ENCODE measurements around the gene KDM6A. TPM values are rescaled to one million over a fixed set of nuclear protein-coding genes. Genes with fewer than 3 reads are reported as not detected.

Gene KDM6A
- total RNA-seq, 4 donors from 2014 or later = 25.9 to 51.0 (median 34.9) TPM

DNA sequence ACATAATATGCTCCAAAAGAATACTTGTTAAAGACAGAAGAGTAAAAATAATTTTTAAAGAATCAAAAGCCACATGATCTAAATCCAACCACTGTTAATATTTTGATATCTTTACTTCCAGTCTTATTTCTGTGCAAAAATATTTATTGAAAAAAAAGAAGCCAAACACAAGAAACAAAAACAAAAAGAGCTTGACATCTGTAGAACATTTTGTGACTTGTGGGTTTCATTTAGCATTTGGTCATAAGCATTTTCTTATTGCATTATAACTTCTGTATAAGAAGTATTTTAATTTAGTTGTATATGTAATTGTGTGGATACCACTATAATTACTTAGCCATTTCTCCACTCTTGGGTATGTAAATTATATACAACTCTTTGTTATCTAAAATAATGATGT lies 264.5 kb downstream of the KDM6A start:
- no peaks in the 10 kb centered on the region for H3K9me3 ChIP-seq
- H3K4me1 ChIP-seq = no peaks in the 10 kb centered on the region
- H3K27me3 ChIP-seq = no peaks in the 10 kb centered on the region
- no peak overlapping the region for H3K4me3 ChIP-seq
- no peak for DNase-seq (ENCODE audit: low spot score in 2 of 2)
- H3K27ac ChIP-seq = no peak overlapping the region
- H3K36me3 ChIP-seq = no peaks in the 10 kb centered on the region
- TF ChIP-seq EP300 (IDR thresholded peaks at IDR 0.05) (no peak), CTCF (IDR thresholded peaks at IDR 0.05) (no peak), POLR2A (IDR thresholded peaks at IDR 0.05) (no peak)

DNA sequence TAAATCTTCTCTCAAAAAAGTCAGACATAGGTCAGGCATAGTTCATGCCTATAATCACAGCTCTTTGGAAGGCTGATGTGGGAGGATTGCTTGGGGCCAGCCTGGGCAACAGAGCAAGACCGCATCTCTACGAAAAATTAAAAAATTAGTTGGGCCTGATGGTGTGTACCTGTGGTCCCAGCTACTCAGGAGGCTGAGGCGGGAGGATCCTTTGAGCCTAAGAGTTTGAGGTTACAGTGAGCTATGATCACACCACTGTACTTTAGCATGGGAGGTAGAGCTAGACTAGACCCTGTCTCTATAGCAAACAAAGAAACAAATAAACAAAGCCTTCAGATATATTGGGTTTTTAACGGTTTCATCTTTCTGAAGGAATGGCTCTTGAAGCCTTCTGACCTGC lies 265.5 kb downstream of the KDM6A start:
- Histone ChIP-seq H3K36me3 (no peaks in the 10 kb centered on the region), H3K27ac (no peak overlapping the region), H3K27me3 (no peaks in the 10 kb centered on the region), H3K4me3 (no peak overlapping the region), H3K9me3 (no peaks in the 10 kb centered on the region), H3K4me1 (no peaks in the 10 kb centered on the region)
- TF ChIP-seq POLR2A (IDR thresholded peaks at IDR 0.05) (no peak), EP300 (IDR thresholded peaks at IDR 0.05) (no peak), CTCF (IDR thresholded peaks at IDR 0.05) (no peak)
- WGBS, 2 donors = 90 to 97% methylated on average over 4 of the region's 4 CpGs
- DNase-seq (ENCODE audit: low spot score in 2 of 2) = no peak

DNA sequence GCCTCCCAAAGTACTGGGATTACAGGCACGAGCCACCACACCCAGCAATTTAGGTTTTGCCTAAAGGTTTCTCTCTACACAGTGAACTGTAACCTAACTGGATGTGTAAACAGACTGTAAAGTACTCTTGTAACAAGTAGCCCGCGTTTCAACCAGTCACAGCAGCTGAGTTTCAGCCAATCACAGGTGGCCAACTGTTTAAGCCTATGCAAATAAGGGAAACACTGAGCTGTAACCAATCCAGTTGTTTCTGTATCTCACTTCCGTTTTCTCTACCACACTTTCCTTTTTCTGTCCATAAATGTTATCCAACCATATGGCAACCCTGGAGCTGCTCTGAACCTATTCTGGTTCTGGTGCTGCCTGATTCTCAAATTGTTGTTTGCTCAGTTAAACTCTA lies 267.8 kb downstream of the KDM6A start:
- H3K27me3 ChIP-seq = no peaks in the 10 kb centered on the region
- H3K9me3 ChIP-seq = no peaks in the 10 kb centered on the region
- no peaks in the 10 kb centered on the region for H3K36me3 ChIP-seq
- H3K4me3 ChIP-seq = no peak overlapping the region
- no peak for DNase-seq (ENCODE audit: low spot score in 2 of 2)
- no peak overlapping the region for H3K27ac ChIP-seq
- WGBS, 2 donors = 75 to 95% methylated on average over 4 of the region's 4 CpGs
- no peaks in the 10 kb centered on the region for H3K4me1 ChIP-seq
- TF ChIP-seq EP300 (IDR thresholded peaks at IDR 0.05) (no peak), POLR2A (IDR thresholded peaks at IDR 0.05) (no peak), CTCF (IDR thresholded peaks at IDR 0.05) (no peak)

- Histone ChIP-seq H3K27me3 (no peaks in the 10 kb centered on the region), H3K4me1 (no peaks in the 10 kb centered on the region), H3K27ac (no peak overlapping the region), H3K4me3 (no peak overlapping the region), H3K36me3 (no peaks in the 10 kb centered on the region), H3K9me3 (no peaks in the 10 kb centered on the region)
- DNase-seq (ENCODE audit: low spot score in 2 of 2) = no peak
- TF ChIP-seq CTCF (IDR thresholded peaks at IDR 0.05) (no peak), EP300 (IDR thresholded peaks at IDR 0.05) (no peak), POLR2A (IDR thresholded peaks at IDR 0.05) (no peak)
Observed at GRCh38 chrX:45142185-45142584, 269.2 kb downstream of the KDM6A start.

DNA sequence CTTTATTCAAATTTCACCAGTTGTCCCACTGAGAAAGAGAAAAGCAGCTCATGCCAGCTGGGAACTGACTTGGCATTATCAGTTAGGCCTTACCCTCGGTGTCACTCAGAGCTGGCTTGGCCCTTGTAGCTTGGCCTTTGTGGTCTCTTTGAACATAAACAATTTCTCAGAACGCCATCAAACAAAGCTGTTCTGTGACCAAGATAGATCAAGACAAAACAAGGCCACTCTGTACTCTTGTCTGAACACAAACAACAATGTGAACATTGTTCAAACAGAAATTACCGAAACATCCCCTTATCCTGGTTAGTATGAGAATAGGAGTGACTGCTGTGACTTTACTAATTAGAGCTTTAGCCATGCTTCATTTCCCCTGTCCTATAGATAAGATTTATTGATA lies 270.5 kb downstream of the KDM6A start:
- DNase-seq (ENCODE audit: low spot score in 2 of 2) = no peak
- H3K27ac ChIP-seq = peak overlapping the region in 1 of 4 donors; percentile 11
- H3K4me1 ChIP-seq = no peaks in the 10 kb centered on the region
- no peaks in the 10 kb centered on the region for H3K9me3 ChIP-seq
- no peak overlapping the region for H3K4me3 ChIP-seq
- no peaks in the 10 kb centered on the region for H3K36me3 ChIP-seq
- 45 to 62% methylated on average over 3 of the region's 3 CpGs for WGBS, 2 donors
- H3K27me3 ChIP-seq = no peaks in the 10 kb centered on the region
- no peak for TF ChIP-seq POLR2A (IDR thresholded peaks at IDR 0.05)
- TF ChIP-seq CTCF (IDR thresholded peaks at IDR 0.05) = no peak
- peak in 1 of 2 donors; percentile 21 for TF ChIP-seq EP300 (IDR thresholded peaks at IDR 0.05)
